ENCODE data around the gene NACC2. TPM values are rescaled to one million over a fixed set of nuclear protein-coding genes. Genes with fewer than 3 reads are reported as not detected.

The NACC2 gene
- total RNA-seq, 1 experiment from 2014 or later, result 22.0 TPM

GRCh38 chr9:136045595-136046553 lies 49.2 kb downstream of the NACC2 start:
- Histone ChIP-seq H3K9me3 (no peaks in the 10 kb centered on the region), H3K36me3 (ENCODE audit: control insufficient read depth, insufficient read depth, low read length) (no peaks in the 10 kb centered on the region), H3K27me3 (replicated peaks; ENCODE audit: control insufficient read depth, insufficient read depth, low read length) (no peaks in the 10 kb centered on the region), H3K4me1 (no peaks in the 10 kb centered on the region), H3K4me3 (ENCODE audit: low read depth, low read length) (no peak overlapping the region)
- intact Hi-C loops (cut with micrococcal nuclease; ENCODE audit: unreplicated experiment), result no loop called here
- Mint-ChIP-seq H3K4me3 (ENCODE audit: unreplicated experiment) (no peak overlapping the region), H3K36me3 (ENCODE audit: insufficient read depth, unreplicated experiment) (no peaks in the 10 kb centered on the region), H3K27me3 (ENCODE audit: insufficient read depth, unreplicated experiment) (no peaks in the 10 kb centered on the region), H3K4me1 (ENCODE audit: low read depth, unreplicated experiment) (no peaks in the 10 kb centered on the region), H3K27ac (ENCODE audit: unreplicated experiment) (no peak overlapping the region), H3K9me3 (ENCODE audit: unreplicated experiment) (peaks cover 4% of the 10 kb centered on the region)
- ChIA-PET POLR2A (no interaction called here), CTCF (no interaction called here)
- DNase-seq, result no peak
- BruUV-seq (replicated peaks), result no TSS peak
- TF ChIP-seq CTCF (IDR thresholded peaks at IDR 0.05; ENCODE audit: insufficient read depth in 1 of 2, low read depth in 1 of 2, low read length in 1 of 2, severe bottlenecking in 1 of 2, unreplicated experiment in 1 of 2), result no peak

GRCh38 chr9:136044971-136045594 lies 50.0 kb downstream of the NACC2 start:
- no peaks in the 10 kb centered on the region for H3K36me3 Mint-ChIP-seq (ENCODE audit: insufficient read depth, unreplicated experiment)
- no peaks in the 10 kb centered on the region for H3K36me3 ChIP-seq (ENCODE audit: control insufficient read depth, insufficient read depth, low read length)
- no peak for DNase-seq
- no peaks in the 10 kb centered on the region for H3K9me3 ChIP-seq
- intact Hi-C loops (cut with micrococcal nuclease; ENCODE audit: unreplicated experiment), result no loop called here
- H3K4me3 Mint-ChIP-seq (ENCODE audit: unreplicated experiment), result no peak overlapping the region
- no peak overlapping the region for H3K27ac Mint-ChIP-seq (ENCODE audit: unreplicated experiment)
- CTCF ChIA-PET, result no interaction called here
- H3K4me1 ChIP-seq, result no peaks in the 10 kb centered on the region
- POLR2A ChIA-PET, result no interaction called here
- no TSS peak for BruUV-seq (replicated peaks)
- no peaks in the 10 kb centered on the region for H3K27me3 ChIP-seq (replicated peaks; ENCODE audit: control insufficient read depth, insufficient read depth, low read length)
- H3K4me3 ChIP-seq (ENCODE audit: low read depth, low read length), result no peak overlapping the region
- TF ChIP-seq CTCF (IDR thresholded peaks at IDR 0.05; ENCODE audit: insufficient read depth in 1 of 2, low read depth in 1 of 2, low read length in 1 of 2, severe bottlenecking in 1 of 2, unreplicated experiment in 1 of 2), result no peak
- H3K9me3 Mint-ChIP-seq (ENCODE audit: unreplicated experiment), result peaks cover 10% of the 10 kb centered on the region
- no peaks in the 10 kb centered on the region for H3K27me3 Mint-ChIP-seq (ENCODE audit: insufficient read depth, unreplicated experiment)
- H3K4me1 Mint-ChIP-seq (ENCODE audit: low read depth, unreplicated experiment), result no peaks in the 10 kb centered on the region

GRCh38 chr9:136044207-136044970 lies 50.7 kb downstream of the NACC2 start:
- POLR2A ChIA-PET, result no interaction called here
- intact Hi-C loops (cut with micrococcal nuclease; ENCODE audit: unreplicated experiment), result no loop called here

More at GRCh38 chr9:136044207-136044970, 50.7 kb downstream of the NACC2 start:
- Histone ChIP-seq H3K27me3 (replicated peaks; ENCODE audit: control insufficient read depth, insufficient read depth, low read length) (no peaks in the 10 kb centered on the region), H3K36me3 (ENCODE audit: control insufficient read depth, insufficient read depth, low read length) (no peaks in the 10 kb centered on the region), H3K4me1 (no peaks in the 10 kb centered on the region), H3K9me3 (no peaks in the 10 kb centered on the region), H3K4me3 (ENCODE audit: low read depth, low read length) (no peak overlapping the region)
- H3K27me3 Mint-ChIP-seq (ENCODE audit: insufficient read depth, unreplicated experiment), result no peaks in the 10 kb centered on the region
- H3K4me3 Mint-ChIP-seq (ENCODE audit: unreplicated experiment), result no peak overlapping the region
- no peaks in the 10 kb centered on the region for H3K4me1 Mint-ChIP-seq (ENCODE audit: low read depth, unreplicated experiment)
- no peak for TF ChIP-seq CTCF (IDR thresholded peaks at IDR 0.05; ENCODE audit: insufficient read depth in 1 of 2, low read depth in 1 of 2, low read length in 1 of 2, severe bottlenecking in 1 of 2, unreplicated experiment in 1 of 2)
- peaks cover 5% of the 10 kb centered on the region for H3K36me3 Mint-ChIP-seq (ENCODE audit: insufficient read depth, unreplicated experiment)
- peaks cover 14% of the 10 kb centered on the region for H3K9me3 Mint-ChIP-seq (ENCODE audit: unreplicated experiment)
- DNase-seq, result no peak
- no peak overlapping the region for H3K27ac Mint-ChIP-seq (ENCODE audit: unreplicated experiment)
- BruUV-seq (replicated peaks), result no TSS peak
- CTCF ChIA-PET, result no interaction called here

All from Caco-2 (cell line).